Osteocyte (in vitro differentiated cells): ENCODE results near the gene PLOD2. TPM values are rescaled to one million over a fixed set of nuclear protein-coding genes. Genes with fewer than 3 reads are reported as not detected.
"Not testable (repeated sequence)": the region's sequence is repeated elsewhere in the genome, so short reads cannot be mapped to it uniquely, and the experiment has no call there.

ENCODE experiments used
- DNase-seq: peaks from one replicate; pipeline ENCODE4 v3.0.0; 2021; ENCODE audit warnings: mixed read lengths; ENCODE audit not compliant: unreplicated experiment; ENCODE audit errors: extremely low spot score
- H3K27ac Mint-ChIP-seq: one replicate; pipeline ENCODE4 v1.8.0; 2021; ENCODE audit warnings: mild to moderate bottlenecking, mixed read lengths; ENCODE audit not compliant: unreplicated experiment
- H3K27me3 Mint-ChIP-seq: one replicate; pipeline ENCODE4 v1.8.0; 2021; ENCODE audit warnings: mixed read lengths; ENCODE audit not compliant: unreplicated experiment
- H3K36me3 Mint-ChIP-seq: one replicate; pipeline ENCODE4 v1.8.0; 2021; ENCODE audit warnings: mixed read lengths; ENCODE audit not compliant: unreplicated experiment
- H3K4me1 Mint-ChIP-seq: one replicate; pipeline ENCODE4 v1.8.0; 2021; ENCODE audit warnings: mixed read lengths; ENCODE audit not compliant: unreplicated experiment
- H3K4me3 Mint-ChIP-seq: one replicate; pipeline ENCODE4 v1.8.0; 2021; ENCODE audit warnings: mild to moderate bottlenecking, moderate library complexity, mixed read lengths; ENCODE audit not compliant: unreplicated experiment
- H3K9me3 Mint-ChIP-seq: one replicate; pipeline ENCODE4 v1.8.0; 2021; ENCODE audit warnings: mixed read lengths; ENCODE audit not compliant: unreplicated experiment
- total RNA-seq: library from RNA; stranded (reverse); gene quantifications from 2 replicates; pipeline ENCODE4 v1.2.1, GENCODE V29; 2021
- TF ChIP-seq, protein P1 (sequence below): fragments of 200-600 bp; sonication (generic); IDR thresholded peaks from 2 replicates; pipeline ENCODE4 v1.5.0; 2021; ENCODE audit warnings: antibody characterized with exemption, mild to moderate bottlenecking, moderate library complexity

The PLOD2 gene
- total RNA-seq, 1 donor from 2014 or later: 96.1 TPM

DNA sequence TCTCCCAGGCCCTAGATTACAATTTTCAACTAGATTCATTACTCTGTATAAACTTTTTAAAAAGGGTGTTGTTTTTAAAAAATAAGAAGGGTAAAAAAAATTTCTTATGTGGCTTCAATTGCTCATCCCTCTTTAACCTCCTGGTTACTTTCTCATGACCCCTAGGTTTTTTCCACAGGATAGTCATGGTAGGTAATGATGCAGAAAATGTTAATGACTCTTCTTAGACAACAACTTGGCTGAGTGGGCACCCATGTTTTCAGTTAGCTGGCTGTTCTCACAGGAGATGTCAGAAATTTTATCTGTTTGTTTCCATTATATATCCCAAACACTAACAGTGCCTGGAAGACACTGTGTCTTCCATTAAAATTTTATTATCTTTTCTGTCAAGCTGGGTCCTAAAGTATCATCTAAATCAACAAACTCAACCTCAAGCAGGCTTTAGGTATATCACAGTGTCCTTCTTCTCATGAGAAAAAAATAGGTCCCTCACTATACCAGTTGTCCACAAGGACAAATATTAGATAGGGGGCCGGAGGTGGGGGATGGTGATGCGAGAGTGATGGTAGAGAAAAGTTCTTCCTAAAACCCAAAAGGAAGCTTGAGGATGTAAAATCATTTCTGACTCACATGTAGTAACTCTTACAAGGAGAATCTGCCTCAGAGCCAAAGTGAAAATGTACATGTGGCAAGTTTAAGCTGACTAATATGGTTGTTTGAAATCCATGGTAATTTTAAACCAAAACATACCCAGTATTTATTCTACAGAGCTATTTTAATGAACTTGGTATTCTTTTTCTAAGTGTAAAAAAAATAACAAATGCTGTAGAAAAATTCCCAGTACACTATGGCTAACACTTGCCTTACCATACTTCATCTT is 43.3 kb downstream of the PLOD2 start:
- H3K4me3 Mint-ChIP-seq: no peak overlapping the region
- no peaks in the 10 kb centered on the region for H3K27me3 Mint-ChIP-seq
- H3K27ac Mint-ChIP-seq: peak overlapping the region; percentile 95
- H3K9me3 Mint-ChIP-seq: peaks cover 26% of the 10 kb centered on the region
- DNase-seq: no peak
- TF ChIP-seq, protein P1, sequence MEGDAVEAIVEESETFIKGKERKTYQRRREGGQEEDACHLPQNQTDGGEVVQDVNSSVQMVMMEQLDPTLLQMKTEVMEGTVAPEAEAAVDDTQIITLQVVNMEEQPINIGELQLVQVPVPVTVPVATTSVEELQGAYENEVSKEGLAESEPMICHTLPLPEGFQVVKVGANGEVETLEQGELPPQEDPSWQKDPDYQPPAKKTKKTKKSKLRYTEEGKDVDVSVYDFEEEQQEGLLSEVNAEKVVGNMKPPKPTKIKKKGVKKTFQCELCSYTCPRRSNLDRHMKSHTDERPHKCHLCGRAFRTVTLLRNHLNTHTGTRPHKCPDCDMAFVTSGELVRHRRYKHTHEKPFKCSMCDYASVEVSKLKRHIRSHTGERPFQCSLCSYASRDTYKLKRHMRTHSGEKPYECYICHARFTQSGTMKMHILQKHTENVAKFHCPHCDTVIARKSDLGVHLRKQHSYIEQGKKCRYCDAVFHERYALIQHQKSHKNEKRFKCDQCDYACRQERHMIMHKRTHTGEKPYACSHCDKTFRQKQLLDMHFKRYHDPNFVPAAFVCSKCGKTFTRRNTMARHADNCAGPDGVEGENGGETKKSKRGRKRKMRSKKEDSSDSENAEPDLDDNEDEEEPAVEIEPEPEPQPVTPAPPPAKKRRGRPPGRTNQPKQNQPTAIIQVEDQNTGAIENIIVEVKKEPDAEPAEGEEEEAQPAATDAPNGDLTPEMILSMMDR: no peak
- H3K4me1 Mint-ChIP-seq: peaks cover 23% of the 10 kb centered on the region
- H3K36me3 Mint-ChIP-seq: peaks cover 72% of the 10 kb centered on the region

DNA sequence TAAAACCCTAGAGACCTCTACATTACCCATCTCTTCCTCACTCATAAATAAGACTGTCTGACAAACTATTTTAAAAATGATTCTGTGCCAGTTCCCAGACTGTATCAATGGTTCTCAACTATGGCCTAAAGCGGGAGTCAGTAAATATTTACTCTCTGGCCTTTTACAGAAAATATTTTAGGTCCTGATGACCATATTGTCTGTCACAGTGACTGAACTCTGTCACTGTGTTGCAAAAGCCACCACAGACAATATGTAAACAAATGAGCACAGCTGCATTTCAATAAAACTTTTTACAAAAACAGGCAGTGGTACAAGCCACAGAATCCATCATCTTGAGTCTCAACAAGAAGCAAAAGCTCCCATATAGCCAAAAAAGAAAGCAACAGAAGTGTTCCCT is 45.4 kb downstream of the PLOD2 start:
- H3K27ac Mint-ChIP-seq: peak overlapping the region; percentile 9
- peaks cover 29% of the 10 kb centered on the region for H3K4me1 Mint-ChIP-seq
- H3K36me3 Mint-ChIP-seq: peaks cover 65% of the 10 kb centered on the region
- H3K9me3 Mint-ChIP-seq: peaks cover 21% of the 10 kb centered on the region
- TF ChIP-seq, protein P1: no peak
- no peak overlapping the region for H3K4me3 Mint-ChIP-seq
- H3K27me3 Mint-ChIP-seq: no peaks in the 10 kb centered on the region
- DNase-seq: no peak

DNA sequence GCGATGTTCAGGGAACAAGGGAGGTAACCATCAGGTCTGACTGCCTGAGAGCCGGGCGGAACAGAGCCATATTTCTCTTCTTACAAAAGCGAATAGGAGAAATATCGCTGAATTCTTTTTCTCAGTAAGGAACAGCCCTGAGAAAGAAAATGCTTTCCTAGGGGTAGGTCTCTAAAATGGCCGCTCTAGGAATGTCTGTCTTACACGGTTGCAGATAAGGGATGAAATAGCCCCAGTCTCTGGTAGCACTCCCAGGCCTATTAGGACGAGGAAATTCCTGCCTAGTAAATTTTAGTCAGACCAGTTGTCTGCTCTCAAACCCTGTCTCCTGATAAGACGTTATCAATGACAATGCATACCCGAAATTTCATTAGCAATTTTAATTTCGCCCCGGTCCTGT is 47.2 kb downstream of the PLOD2 start:
- not testable (repeated sequence) for H3K4me3 Mint-ChIP-seq, H3K27me3 Mint-ChIP-seq, H3K27ac Mint-ChIP-seq, DNase-seq
- Mint-ChIP-seq H3K9me3 (peaks cover 21% of the 10 kb centered on the region), H3K36me3 (peaks cover 60% of the 10 kb centered on the region), H3K4me1 (peaks cover 29% of the 10 kb centered on the region)

DNA sequence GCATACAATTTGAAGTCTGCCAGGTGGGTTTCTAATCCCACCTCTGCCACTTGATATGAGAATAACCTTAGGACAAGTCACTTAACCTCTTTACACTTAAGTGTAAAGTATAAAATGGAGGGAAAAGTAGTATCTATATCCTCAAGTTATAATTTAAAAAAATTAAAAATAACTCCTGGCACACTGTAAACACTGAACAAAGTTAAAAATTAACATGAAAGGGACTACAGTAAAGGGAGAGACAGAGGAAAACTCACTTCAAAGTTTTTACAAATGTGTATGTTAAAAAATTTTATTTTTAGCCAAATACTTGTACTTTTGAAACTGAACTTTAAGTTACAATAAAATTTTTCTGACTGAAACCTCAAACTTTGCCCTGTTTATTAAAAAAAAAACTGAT is 49.6 kb downstream of the PLOD2 start:
- DNase-seq: no peak
- no peak overlapping the region for H3K27ac Mint-ChIP-seq
- H3K36me3 Mint-ChIP-seq: peaks cover 63% of the 10 kb centered on the region
- H3K4me1 Mint-ChIP-seq: peaks cover 17% of the 10 kb centered on the region
- H3K4me3 Mint-ChIP-seq: no peak overlapping the region
- TF ChIP-seq, protein P1: no peak
- H3K27me3 Mint-ChIP-seq: no peaks in the 10 kb centered on the region
- H3K9me3 Mint-ChIP-seq: peaks cover 21% of the 10 kb centered on the region

DNA sequence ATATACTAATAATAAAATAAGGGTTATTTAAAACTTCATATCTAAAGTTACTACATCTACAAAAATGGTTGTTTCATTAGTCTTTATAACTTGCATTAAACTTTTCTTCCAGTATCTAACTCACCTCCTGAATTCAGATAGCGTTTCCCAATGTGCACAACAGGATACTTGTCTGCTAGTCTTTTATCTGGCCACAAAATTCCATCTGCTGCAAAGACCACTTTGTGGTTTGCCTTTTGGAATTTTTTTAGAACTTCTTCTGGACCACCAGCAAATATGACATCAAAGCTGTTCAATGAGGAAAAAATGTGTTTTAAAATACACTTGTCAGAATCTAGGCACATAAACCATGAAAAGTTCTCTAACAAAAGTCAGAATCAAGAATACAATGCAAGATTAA is 50.8 kb downstream of the PLOD2 start:
- Mint-ChIP-seq H3K27ac (no peak overlapping the region), H3K4me1 (peaks cover 10% of the 10 kb centered on the region), H3K36me3 (peaks cover 57% of the 10 kb centered on the region), H3K27me3 (no peaks in the 10 kb centered on the region), H3K9me3 (peaks cover 12% of the 10 kb centered on the region), H3K4me3 (no peak overlapping the region)
- no peak for DNase-seq
- TF ChIP-seq, protein P1: no peak
